OCI-LY7 (cell line): ENCODE results near the gene B4GALT4. TPM values are rescaled to one million over a fixed set of nuclear protein-coding genes. Genes with fewer than 3 reads are reported as not detected.

Source experiments
- BruUV-seq: library from RNA; stranded (reverse); fragments of 400-500 nt; replicated peaks from 2 replicates; lab custom pipeline; 2021; lab: Mats Ljungman, UMichigan
- CTCF ChIA-PET: fragments of 300-600 bp; sonication (Branson Sonifier 250); formaldehyde crosslinking; loops from one replicate; lab custom pipeline; 2022; ENCODE audit warnings: antibody characterized with exemption; ENCODE audit not compliant: unreplicated experiment; lab: Charles Lee
- POLR2A ChIA-PET: fragments of 300-600 bp; sonication (Branson Sonifier 250); formaldehyde crosslinking; loops from one replicate; lab custom pipeline; 2022; ENCODE audit warnings: antibody characterized with exemption; lab: Charles Lee
- DNase-seq: peaks from one replicate; pipeline ENCODE4 v3.0.0-alpha.2; 2015; ENCODE audit warnings: low spot score
- H2AFZ ChIP-seq: fragments of 200-600 bp; sonication (generic), shearing (Covaris generic); 2 replicates; pipeline ENCODE4 v1.6.1; 2014; ENCODE audit warnings: mild to moderate bottlenecking, antibody characterized with exemption, low read length, moderate library complexity
- H3K27ac ChIP-seq: fragments of 200-600 bp; sonication (generic); 2 replicates; pipeline ENCODE4 v1.5.1; 2014; ENCODE audit warnings: mixed run types, low read depth, mild to moderate bottlenecking, moderate library complexity, low read length, inconsistent platforms; ENCODE audit not compliant: poor library complexity, severe bottlenecking
- H3K36me3 ChIP-seq: fragments of 200-600 bp; sonication (generic); 2 replicates; pipeline ENCODE4 v1.6.1; 2014; ENCODE audit warnings: mild to moderate bottlenecking, antibody characterized with exemption, low read length, moderate library complexity, mixed read lengths; ENCODE audit not compliant: insufficient read depth
- H3K4me1 ChIP-seq: fragments of 200-600 bp; sonication (generic); 2 replicates; pipeline ENCODE4 v1.5.1; 2014; ENCODE audit warnings: mild to moderate bottlenecking, low read length; ENCODE audit not compliant: insufficient read depth, poor library complexity, severe bottlenecking
- H3K4me2 ChIP-seq: fragments of 200-600 bp; sonication (generic); 2 replicates; pipeline ENCODE4 v1.6.1; 2014; ENCODE audit warnings: mild to moderate bottlenecking, low read length
- H3K4me3 ChIP-seq: fragments of 200-600 bp; sonication (generic); 2 replicates; pipeline ENCODE4 v1.5.1; 2014; ENCODE audit warnings: mild to moderate bottlenecking, low read depth, low read length; ENCODE audit not compliant: poor library complexity, severe bottlenecking
- H3K79me2 ChIP-seq: fragments of 200-600 bp; sonication (generic); 2 replicates; pipeline ENCODE4 v1.6.1; 2016; ENCODE audit warnings: low read depth, mild to moderate bottlenecking, low read length, moderate library complexity, mixed read lengths; ENCODE audit not compliant: insufficient read depth
- H3K9me2 ChIP-seq: fragments of 200-600 bp; sonication (generic); 2 replicates; pipeline ENCODE4 v1.6.1; 2016; ENCODE audit warnings: mild to moderate bottlenecking, low read length, mixed read lengths; ENCODE audit not compliant: insufficient read depth
- H3K9me3 ChIP-seq: fragments of 200-600 bp; sonication (generic); 2 replicates; pipeline ENCODE4 v1.6.1; 2014; ENCODE audit warnings: mild to moderate bottlenecking, mixed run types, low read length, mixed read lengths
- H4K20me1 ChIP-seq: fragments of 200-600 bp; sonication (generic); 2 replicates; pipeline ENCODE4 v1.6.1; 2014; ENCODE audit warnings: mild to moderate bottlenecking, antibody characterized with exemption, low read length, moderate library complexity, mixed read lengths; ENCODE audit not compliant: insufficient read depth
- CTCF ChIP-seq: fragments of 200-600 bp; sonication (generic); conservative IDR thresholded peaks from 2 replicates; pipeline ENCODE4 v1.5.1; 2014; ENCODE audit warnings: mild to moderate bottlenecking, antibody characterized with exemption, low read length, moderate library complexity, mixed read lengths
- EZH2phosphoT487 ChIP-seq: fragments of 200-600 bp; sonication (generic); IDR thresholded peaks from 2 replicates; pipeline ENCODE4 v1.6.1; 2018; ENCODE audit warnings: low read depth, borderline replicate concordance, mild to moderate bottlenecking, mixed run types, antibody characterized with exemption, low read length, moderate library complexity, mixed read lengths
- intact Hi-C: fragments of 100-400 bp; cut with micrococcal nuclease; formaldehyde crosslinking; loops from one replicate; pipeline ENCODE4 v1.10.0; 2022; ENCODE audit not compliant: unreplicated experiment
- total RNA-seq, 2 experiments: library from RNA; depleted of rRNA in 1 of 2; stranded (reverse); fragments of >200 nt in 1 of 2; shearing (Covaris generic) in 1 of 2; gene quantifications; 2 replicates each; pipeline ENCODE4 v1.2.3, GENCODE V29; 2014 to 2022

The B4GALT4 gene
- total RNA-seq, 2 experiments from 2014 or later, result 16.6 to 17.3 TPM

DNA sequence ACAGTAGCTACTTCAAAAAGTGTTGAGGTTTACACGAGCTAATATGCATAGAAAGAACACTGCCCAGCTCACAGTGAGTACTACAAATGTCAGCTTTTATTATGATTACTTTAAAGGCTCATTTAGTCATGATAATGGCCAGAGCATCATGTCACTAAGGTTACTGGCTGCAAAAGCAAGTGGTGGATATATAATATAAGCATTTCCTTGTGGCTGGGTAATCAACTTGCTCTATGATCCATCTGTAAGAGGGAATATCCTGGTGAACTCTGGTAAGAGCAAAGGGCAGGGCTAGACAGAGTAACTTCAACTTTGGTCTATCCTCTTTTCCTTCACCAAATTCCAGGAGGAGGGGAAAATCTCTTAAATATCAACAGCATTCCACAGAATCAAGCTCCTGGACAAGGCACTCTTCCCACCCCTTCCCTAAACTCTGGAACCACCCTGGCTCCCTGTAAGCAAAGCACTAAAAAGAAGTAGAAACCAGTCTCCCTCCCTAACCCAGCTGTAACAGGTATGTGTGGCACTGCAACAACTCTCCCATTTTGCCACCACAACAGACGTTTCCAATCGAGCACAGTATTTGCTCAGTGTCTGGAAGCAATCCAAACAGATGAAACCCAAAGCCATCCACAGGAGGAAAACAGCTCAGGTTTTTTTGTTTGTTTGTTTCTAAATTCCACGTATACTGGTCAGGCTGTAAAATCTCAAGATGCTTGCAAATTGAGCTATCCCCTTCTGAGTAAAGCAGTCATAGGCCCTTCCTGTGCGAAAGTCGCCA lies 13.4 kb downstream of the B4GALT4 start:
- no TSS peak for BruUV-seq
- intact Hi-C loops, result no loop called here
- POLR2A ChIA-PET, result interaction anchor here (0.5 to 2.3 kb wide), 2 partner anchors 14 to 228 kb away, joined by 4 to 6 read pairs; partner anchors contain the start of gene B4GALT4
- no peak overlapping the region for H2AFZ ChIP-seq
- no peaks in the 10 kb centered on the region for H4K20me1 ChIP-seq
- no peaks in the 10 kb centered on the region for H3K4me1 ChIP-seq
- DNase-seq, result no peak
- TF ChIP-seq CTCF (no peak), EZH2phosphoT487 (no peak)
- no peaks in the 10 kb centered on the region for H3K9me3 ChIP-seq
- no peak overlapping the region for H3K4me3 ChIP-seq
- no peak overlapping the region for H3K27ac ChIP-seq
- CTCF ChIA-PET, result no interaction called here
- no peaks in the 10 kb centered on the region for H3K9me2 ChIP-seq
- peaks cover 92% of the 10 kb centered on the region for H3K36me3 ChIP-seq
- no peak overlapping the region for H3K4me2 ChIP-seq
- no peaks in the 10 kb centered on the region for H3K79me2 ChIP-seq

GRCh38 chr3:119225121-119225520 lies 15.6 kb downstream of the B4GALT4 start:
- TF ChIP-seq EZH2phosphoT487 (no peak), CTCF (no peak)
- Histone ChIP-seq H3K4me1 (no peaks in the 10 kb centered on the region), H3K36me3 (peaks cover 87% of the 10 kb centered on the region), H3K4me2 (no peak overlapping the region), H2AFZ (no peak overlapping the region), H3K4me3 (no peak overlapping the region), H3K9me3 (no peaks in the 10 kb centered on the region), H3K9me2 (no peaks in the 10 kb centered on the region), H3K79me2 (no peaks in the 10 kb centered on the region), H3K27ac (no peak overlapping the region), H4K20me1 (no peaks in the 10 kb centered on the region)
- intact Hi-C loops, result no loop called here
- ChIA-PET POLR2A (interaction anchor here (1.3 to 1.8 kb wide), 2 partner anchors 9 to 14 kb away, joined by 5 to 11 read pairs; no protein-coding TSS in a partner anchor), CTCF (interaction anchor here (1.7 kb wide), 1 partner anchor 16 kb away, joined by 6 read pairs; no protein-coding TSS in a partner anchor)
- no peak for DNase-seq
- no TSS peak for BruUV-seq

- H3K9me3 ChIP-seq, result no peaks in the 10 kb centered on the region
- H3K9me2 ChIP-seq, result no peaks in the 10 kb centered on the region
- no peak for TF ChIP-seq CTCF
- no peak for TF ChIP-seq EZH2phosphoT487
- no peak overlapping the region for H3K27ac ChIP-seq
- H2AFZ ChIP-seq, result no peak overlapping the region
- no peaks in the 10 kb centered on the region for H4K20me1 ChIP-seq
- peaks cover 87% of the 10 kb centered on the region for H3K36me3 ChIP-seq
- no peaks in the 10 kb centered on the region for H3K79me2 ChIP-seq
- no peaks in the 10 kb centered on the region for H3K4me1 ChIP-seq
- H3K4me2 ChIP-seq, result no peak overlapping the region
- H3K4me3 ChIP-seq, result no peak overlapping the region
- ChIA-PET POLR2A (no interaction called here), CTCF (no interaction called here)
- no peak for DNase-seq
- no TSS peak for BruUV-seq
- intact Hi-C loops, result no loop called here
Measured at GRCh38 chr3:119223511-119223910, 17.2 kb downstream of the B4GALT4 start.
